Stimulated activated CD8-positive, alpha-beta memory T cell treated with anti-CD3 and anti-CD28 coated beads, Interleukin-15, amount 100 ng/mL, for 48 hours (primary cell): ENCODE data around the gene RABGEF1.

Source experiments
- DNase-seq, 2 donors: peaks; one replicate each; pipeline ENCODE4 v3.0.0-alpha.2; 2020; ENCODE audit warnings: low read depth in 2 of 2

The RABGEF1 gene

GRCh38 chr7:66847879-66848790, 107.6 kb downstream of the RABGEF1 start:
- peak in 1 of 2 donors; percentile 28 for DNase-seq

- no peak for DNase-seq
Observed at GRCh38 chr7:66859339-66859738, 118.8 kb downstream of the RABGEF1 start.

GRCh38 chr7:66859794-66860645, 119.5 kb downstream of the RABGEF1 start:
- peak in 1 of 2 donors; percentile 32 for DNase-seq

- DNase-seq: no peak
Observed at GRCh38 chr7:66860767-66861166, 120.2 kb downstream of the RABGEF1 start.
